MG63 (cell line): Measurements from ENCODE around the gene ZBTB7A. TPM values are rescaled to one million over a fixed set of nuclear protein-coding genes. Genes with fewer than 3 reads are reported as not detected.

Experiments used
- DNase-seq: peaks from one replicate; pipeline ENCODE4 v3.0.0-alpha.2; 2020
- H3K27me3 ChIP-seq: fragments of 250-450 bp; sonication (Bioruptor Pico); 2 replicates; pipeline ENCODE4 v1.5.1; 2020; ENCODE audit warnings: mild to moderate bottlenecking, moderate library complexity
- H3K36me3 ChIP-seq: fragments of 250-450 bp; sonication (Bioruptor Pico); 2 replicates; pipeline ENCODE4 v1.5.1; 2020; ENCODE audit warnings: mild to moderate bottlenecking, moderate library complexity
- H3K4me3 ChIP-seq: fragments of 250-450 bp; sonication (Bioruptor Pico); 2 replicates; pipeline ENCODE4 v1.5.1; 2020; ENCODE audit warnings: mild to moderate bottlenecking, moderate library complexity
- H3K9me3 ChIP-seq: fragments of 250-450 bp; sonication (Bioruptor Pico); 2 replicates; pipeline ENCODE4 v1.5.1; 2020; ENCODE audit warnings: mild to moderate bottlenecking, moderate library complexity
- total RNA-seq: library from RNA; depleted of rRNA; stranded (reverse); fragments of >200 nt; shearing (Covaris generic); gene quantifications from 2 replicates; pipeline ENCODE4 v1.2.3, GENCODE V29; 2014; ENCODE audit warnings: low replicate concordance

ZBTB7A gene
- total RNA-seq, 1 experiment from 2014 or later, result 8.7 TPM

- no peak for DNase-seq
- Histone ChIP-seq H3K36me3 (peaks cover 5% of the 10 kb centered on the region; the same call in 1 of the 2 replicates), H3K4me3 (no peak overlapping the region)
Observed at GRCh38 chr19:4035582-4035981, 31.1 kb downstream of the ZBTB7A start.

GRCh38 chr19:4035018-4035566 lies 31.6 kb downstream of the ZBTB7A start:
- no peak for DNase-seq
- Histone ChIP-seq H3K9me3 (no peaks in the 10 kb centered on the region), H3K4me3 (no peak overlapping the region), H3K27me3 (no peaks in the 10 kb centered on the region), H3K36me3 (peaks cover 5% of the 10 kb centered on the region; the same call in 1 of the 2 replicates)

More at GRCh38 chr19:4035582-4035981, 31.1 kb downstream of the ZBTB7A start:
- H3K9me3 ChIP-seq, result no peaks in the 10 kb centered on the region
- H3K27me3 ChIP-seq, result no peaks in the 10 kb centered on the region

DNA sequence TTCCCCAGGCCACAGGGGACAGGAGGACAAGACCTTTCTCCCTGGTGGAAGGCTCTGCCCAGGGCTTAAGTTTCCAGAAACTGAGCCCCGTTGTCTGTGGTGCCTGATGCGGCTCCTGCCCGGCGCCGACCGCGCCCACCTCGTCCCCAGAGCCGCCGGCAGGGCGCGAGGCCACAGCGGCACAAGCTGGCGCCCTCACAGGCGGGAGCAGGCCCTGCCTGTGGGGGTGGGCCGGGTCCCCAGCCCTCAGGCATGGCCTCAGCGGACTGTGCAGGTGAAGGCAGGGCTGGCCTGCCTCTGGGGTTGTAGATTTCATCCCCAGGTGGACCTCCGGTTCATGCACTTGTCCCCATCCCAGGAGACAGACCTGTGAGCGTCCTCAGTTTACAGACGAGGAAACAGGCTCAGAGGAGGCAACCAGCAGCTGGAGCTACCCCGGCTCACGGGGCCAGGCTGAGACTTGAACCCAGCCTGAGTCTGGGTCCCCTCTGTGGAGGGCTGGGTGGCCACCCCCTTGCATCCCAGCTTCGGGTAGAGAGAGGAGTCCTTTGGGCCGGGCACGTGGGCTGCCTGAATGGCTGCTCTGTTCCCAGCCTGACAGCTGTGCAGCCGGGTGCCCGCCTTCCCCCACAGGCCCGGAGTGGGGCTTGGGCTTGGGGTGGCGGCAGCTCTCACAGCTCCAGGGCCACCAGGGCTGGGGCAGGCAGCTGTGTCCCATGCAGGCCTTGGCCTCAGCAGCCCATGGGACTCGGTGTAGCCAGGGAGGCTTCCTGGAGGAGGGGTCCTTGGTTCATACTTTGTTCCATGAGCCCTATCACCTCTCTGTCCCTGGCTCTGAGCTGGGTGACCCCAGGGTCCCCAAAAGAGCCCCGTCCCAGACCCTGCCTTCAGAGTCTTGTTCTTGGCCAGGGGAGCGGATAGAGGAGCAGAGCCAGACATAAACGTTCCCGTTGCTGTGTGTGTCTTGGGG lies 32.4 kb downstream of the ZBTB7A start:
- H3K9me3 ChIP-seq, result no peaks in the 10 kb centered on the region
- no peak for DNase-seq
- H3K36me3 ChIP-seq, result peaks cover 5% of the 10 kb centered on the region; the same call in 1 of the 2 replicates
- no peak overlapping the region for H3K4me3 ChIP-seq
- H3K27me3 ChIP-seq, result no peaks in the 10 kb centered on the region

- no peak for DNase-seq
- peaks cover 5% of the 10 kb centered on the region; the same call in 1 of the 2 replicates for H3K36me3 ChIP-seq
- no peaks in the 10 kb centered on the region for H3K27me3 ChIP-seq
Observed at GRCh38 chr19:4033028-4033956, 33.4 kb downstream of the ZBTB7A start.

GRCh38 chr19:4032436-4032835 lies 34.3 kb downstream of the ZBTB7A start:
- H3K36me3 ChIP-seq, result peaks cover 5% of the 10 kb centered on the region; the same call in 1 of the 2 replicates
- no peaks in the 10 kb centered on the region for H3K27me3 ChIP-seq
- H3K9me3 ChIP-seq, result no peaks in the 10 kb centered on the region
- no peak overlapping the region for H3K4me3 ChIP-seq
- no peak for DNase-seq

More at GRCh38 chr19:4033028-4033956, 33.4 kb downstream of the ZBTB7A start:
- no peaks in the 10 kb centered on the region for H3K9me3 ChIP-seq
- H3K4me3 ChIP-seq, result no peak overlapping the region

DNA sequence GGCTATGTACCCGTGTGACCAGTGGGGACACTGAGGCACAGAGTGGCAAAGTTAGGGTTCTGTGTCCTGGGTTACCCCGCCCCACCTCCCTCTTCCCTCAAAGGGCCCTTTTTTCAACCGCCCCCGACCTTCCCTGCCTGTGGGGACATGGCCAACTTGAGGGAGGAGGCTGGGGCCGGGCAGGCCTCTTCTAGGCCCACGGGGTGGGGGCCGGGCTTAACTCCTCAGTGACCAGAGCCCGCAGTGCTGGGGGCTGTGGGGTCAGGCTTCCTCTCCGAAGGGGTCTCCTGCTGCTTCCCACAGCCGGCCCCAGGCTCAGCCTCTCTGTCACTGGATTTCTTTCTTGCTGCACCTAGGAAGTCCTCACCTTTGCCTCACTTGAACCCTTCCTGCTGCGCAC lies 35.3 kb downstream of the ZBTB7A start:
- H3K27me3 ChIP-seq, result no peaks in the 10 kb centered on the region
- no peak for DNase-seq
- H3K9me3 ChIP-seq, result no peaks in the 10 kb centered on the region
- H3K4me3 ChIP-seq, result no peak overlapping the region
- H3K36me3 ChIP-seq, result no peaks in the 10 kb centered on the region

DNA sequence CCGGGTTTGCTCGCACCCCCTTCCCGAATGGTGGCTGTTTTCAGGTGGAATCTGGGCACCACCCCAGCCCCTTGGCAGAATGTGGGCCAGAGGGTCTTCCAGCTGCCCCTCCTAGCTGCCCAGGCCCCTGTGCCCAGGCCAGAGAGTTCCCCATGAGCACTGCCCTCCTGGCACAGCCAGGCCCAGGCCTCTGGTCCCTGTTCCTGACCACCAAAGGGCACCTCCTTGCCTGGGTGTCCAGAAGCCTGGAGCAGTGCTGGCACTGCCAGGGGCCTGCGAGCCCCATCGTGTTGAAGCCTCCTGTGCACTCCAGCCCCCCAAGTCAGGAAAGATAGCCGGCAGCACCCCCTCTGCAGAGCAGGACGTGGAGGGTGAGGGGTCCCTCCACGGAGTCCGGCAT lies 35.7 kb downstream of the ZBTB7A start:
- H3K27me3 ChIP-seq, result no peaks in the 10 kb centered on the region
- no peaks in the 10 kb centered on the region for H3K36me3 ChIP-seq
- no peak for DNase-seq
- H3K9me3 ChIP-seq, result no peaks in the 10 kb centered on the region
- no peak overlapping the region for H3K4me3 ChIP-seq

DNA sequence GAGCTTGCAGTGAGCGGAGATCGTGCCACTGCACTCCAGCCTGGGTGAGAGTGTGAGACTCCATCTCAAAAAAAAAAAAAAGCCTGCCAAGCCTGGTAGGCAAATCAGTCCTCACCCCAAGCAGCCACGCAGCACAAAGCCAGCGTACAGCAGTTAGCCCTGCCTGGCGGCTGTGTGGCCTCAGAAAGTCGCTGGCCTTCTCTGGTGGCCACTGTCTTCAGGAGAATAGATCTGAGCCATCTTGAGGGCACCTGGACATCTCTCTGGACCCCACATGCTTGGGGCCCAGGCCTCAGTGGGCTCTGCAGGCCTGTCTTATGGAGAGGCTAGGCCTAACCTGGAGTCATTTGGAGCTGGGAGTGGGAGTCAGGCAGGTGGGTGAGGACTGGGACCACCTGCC lies 36.1 kb downstream of the ZBTB7A start:
- DNase-seq, result no peak
- no peaks in the 10 kb centered on the region for H3K36me3 ChIP-seq

GRCh38 chr19:4029247-4029614 lies 37.5 kb downstream of the ZBTB7A start:
- H3K4me3 ChIP-seq, result no peak overlapping the region
- no peaks in the 10 kb centered on the region; the same call in 1 of the 2 replicates for H3K36me3 ChIP-seq
- H3K9me3 ChIP-seq, result no peaks in the 10 kb centered on the region
- H3K27me3 ChIP-seq, result no peaks in the 10 kb centered on the region
- DNase-seq, result no peak

More for the DNA sequence above, 36.1 kb downstream of the ZBTB7A start:
- Histone ChIP-seq H3K27me3 (no peaks in the 10 kb centered on the region), H3K9me3 (no peaks in the 10 kb centered on the region), H3K4me3 (no peak overlapping the region)

GRCh38 chr19:4028334-4029246 lies 38.1 kb downstream of the ZBTB7A start:
- H3K9me3 ChIP-seq, result no peaks in the 10 kb centered on the region
- no peaks in the 10 kb centered on the region for H3K27me3 ChIP-seq
- no peak for DNase-seq
- no peak overlapping the region for H3K4me3 ChIP-seq
- H3K36me3 ChIP-seq, result no peaks in the 10 kb centered on the region; the same call in 1 of the 2 replicates

DNA sequence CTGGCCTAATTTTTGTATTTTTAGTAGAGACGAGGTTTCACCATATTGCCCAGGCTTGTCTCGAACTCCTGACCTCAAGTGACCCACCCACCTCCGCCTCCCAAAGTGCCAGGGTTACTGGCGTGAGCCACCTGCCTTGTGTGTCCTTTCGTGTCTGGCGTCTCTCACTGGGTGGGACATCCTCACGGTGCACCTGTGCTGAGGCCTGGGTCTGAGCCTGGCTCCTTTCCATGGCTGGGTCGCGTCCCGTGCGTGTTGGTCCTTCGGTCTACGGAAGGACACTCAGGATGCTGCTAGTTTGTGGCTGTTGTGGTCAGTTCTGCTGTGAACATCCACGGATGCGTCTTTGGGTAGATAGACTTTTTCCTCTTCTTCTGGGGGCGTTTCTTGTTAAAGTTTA lies 39.6 kb downstream of the ZBTB7A start:
- no peak for DNase-seq

DNA sequence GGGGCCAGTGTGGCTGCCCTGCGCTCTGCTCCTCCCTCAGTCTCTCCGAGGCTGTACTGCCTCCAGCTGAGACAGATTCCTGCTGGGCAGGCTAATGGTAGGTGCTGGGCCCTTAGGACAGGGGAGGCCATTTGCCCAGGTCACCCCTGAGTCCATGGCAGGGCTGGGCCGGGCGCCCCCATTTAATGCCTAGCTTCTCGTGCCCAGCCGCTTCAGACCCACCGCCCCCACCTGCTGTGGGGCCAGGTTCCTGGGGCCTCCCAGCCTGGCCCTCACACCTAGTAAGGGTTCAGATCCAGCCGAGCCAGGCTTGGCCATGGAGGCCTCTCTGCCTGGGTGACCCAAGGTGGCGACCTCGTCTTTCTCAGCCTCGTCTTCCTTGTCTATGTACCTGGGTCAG lies 41.4 kb downstream of the ZBTB7A start:
- no peaks in the 10 kb centered on the region for H3K9me3 ChIP-seq
- peaks cover 2% of the 10 kb centered on the region for H3K36me3 ChIP-seq
- H3K27me3 ChIP-seq, result no peaks in the 10 kb centered on the region
- no peak overlapping the region for H3K4me3 ChIP-seq
- no peak for DNase-seq

More for the DNA sequence above, 39.6 kb downstream of the ZBTB7A start:
- H3K9me3 ChIP-seq, result no peaks in the 10 kb centered on the region
- no peaks in the 10 kb centered on the region; the same call in 1 of the 2 replicates for H3K36me3 ChIP-seq
- H3K27me3 ChIP-seq, result no peaks in the 10 kb centered on the region
- H3K4me3 ChIP-seq, result no peak overlapping the region

- peaks cover 2% of the 10 kb centered on the region for H3K36me3 ChIP-seq
- no peak for DNase-seq
- no peaks in the 10 kb centered on the region for H3K27me3 ChIP-seq
- no peaks in the 10 kb centered on the region for H3K9me3 ChIP-seq
- no peak overlapping the region for H3K4me3 ChIP-seq
Observed at GRCh38 chr19:4023600-4024398, 42.9 kb downstream of the ZBTB7A start.

DNA sequence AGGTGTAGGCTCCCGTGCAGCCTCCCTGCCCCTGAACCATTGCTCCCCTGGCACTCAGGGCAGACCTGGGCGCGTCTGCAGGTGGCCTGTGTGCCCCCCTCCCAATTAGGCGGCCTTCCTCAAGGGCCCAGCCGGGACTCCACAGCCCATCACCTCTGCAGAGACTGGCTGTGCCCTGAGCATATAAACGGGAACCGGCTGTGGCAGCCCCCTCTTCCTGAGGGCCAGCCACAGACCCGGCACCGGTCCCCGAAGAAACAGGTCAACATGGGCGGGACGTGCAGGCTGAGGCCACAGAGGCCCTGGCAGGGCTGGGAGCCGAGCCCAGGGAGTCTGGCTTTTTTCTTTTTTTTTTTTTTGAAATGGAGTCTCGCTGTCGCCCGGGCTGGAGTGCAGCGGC lies 47.1 kb downstream of the ZBTB7A start:
- no peaks in the 10 kb centered on the region for H3K9me3 ChIP-seq
- no peak for DNase-seq
- no peak overlapping the region for H3K4me3 ChIP-seq
- peaks cover 2% of the 10 kb centered on the region; the same call in 1 of the 2 replicates for H3K36me3 ChIP-seq
- H3K27me3 ChIP-seq, result no peaks in the 10 kb centered on the region
